ENCODE measurements around the gene ATXN1. TPM values are rescaled to one million over a fixed set of nuclear protein-coding genes. Genes with fewer than 3 reads are reported as not detected.

The ATXN1 gene
- total and polyA plus RNA-seq, 2 of the 8 experiments (the other 6 are each of a cell fraction or from before 2014, with no cell fraction given), result 1.6 to 4.0 TPM

DNA sequence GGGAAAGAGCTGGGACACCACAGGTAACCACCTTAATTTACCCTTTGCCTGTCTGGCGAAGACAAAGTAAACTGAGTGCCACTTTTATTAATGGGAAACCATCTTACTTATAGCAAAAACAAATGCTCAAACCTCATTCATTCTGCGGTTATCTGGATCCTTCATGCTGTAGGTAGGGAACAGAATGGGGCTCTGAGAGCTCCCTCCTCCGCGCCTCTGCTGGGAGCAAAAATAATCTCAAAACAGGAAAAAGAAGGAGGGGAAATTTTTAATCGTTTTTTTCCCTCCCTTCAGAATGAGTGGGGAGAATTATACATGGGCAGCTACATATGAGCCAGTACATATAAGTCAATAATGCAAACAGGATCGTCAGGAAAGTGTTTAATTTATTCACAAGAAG lies 345.6 kb downstream of the ATXN1 start (continued):
- TF ChIP-seq, protein P1, sequence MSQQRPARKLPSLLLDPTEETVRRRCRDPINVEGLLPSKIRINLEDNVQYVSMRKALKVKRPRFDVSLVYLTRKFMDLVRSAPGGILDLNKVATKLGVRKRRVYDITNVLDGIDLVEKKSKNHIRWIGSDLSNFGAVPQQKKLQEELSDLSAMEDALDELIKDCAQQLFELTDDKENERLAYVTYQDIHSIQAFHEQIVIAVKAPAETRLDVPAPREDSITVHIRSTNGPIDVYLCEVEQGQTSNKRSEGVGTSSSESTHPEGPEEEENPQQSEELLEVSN (IDR thresholded peaks at IDR 0.05), result no peak
- TF ChIP-seq, protein P2, sequence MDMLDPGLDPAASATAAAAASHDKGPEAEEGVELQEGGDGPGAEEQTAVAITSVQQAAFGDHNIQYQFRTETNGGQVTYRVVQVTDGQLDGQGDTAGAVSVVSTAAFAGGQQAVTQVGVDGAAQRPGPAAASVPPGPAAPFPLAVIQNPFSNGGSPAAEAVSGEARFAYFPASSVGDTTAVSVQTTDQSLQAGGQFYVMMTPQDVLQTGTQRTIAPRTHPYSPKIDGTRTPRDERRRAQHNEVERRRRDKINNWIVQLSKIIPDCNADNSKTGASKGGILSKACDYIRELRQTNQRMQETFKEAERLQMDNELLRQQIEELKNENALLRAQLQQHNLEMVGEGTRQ (IDR thresholded peaks at IDR 0.05; ENCODE audit: low read length), result no peak
- TF ChIP-seq GTF2F1 (IDR thresholded peaks at IDR 0.05; ENCODE audit: borderline replicate concordance, low read depth, low read length) (no peak), ZNF274 (IDR thresholded peaks at IDR 0.05; ENCODE audit: borderline replicate concordance, extremely low read depth, low read length) (no peak), SP1 (IDR thresholded peaks at IDR 0.05; ENCODE audit: low read depth, low read length) (no peak), SP2 (IDR thresholded peaks at IDR 0.05; ENCODE audit: low read length) (no peak), SIX5 (IDR thresholded peaks at IDR 0.05; ENCODE audit: low read depth, low read length) (no peak)
